ENCODE measurements around the gene CCR6. TPM values are rescaled to one million over a fixed set of nuclear protein-coding genes. Genes with fewer than 3 reads are reported as not detected.

The CCR6 gene
- total and polyA plus RNA-seq, 2 of the 8 experiments (the other 6 are each of a cell fraction or from before 2014, with no cell fraction given) = 0.06 TPM; not detected in 1

- Histone ChIP-seq H2AFZ (ENCODE audit: low read length) (no peak overlapping the region), H3K27ac (ENCODE audit: low read depth, low read length) (no peak overlapping the region), H3K9ac (replicated peaks in 1 of 4; ENCODE audit: extremely low read depth in 1 of 4, low read depth in 3 of 4, low read length in 3 of 4) (peak overlapping the region in 1 of 4 experiments; percentile 33; a peak in 1 of 7 replicates), H4K91ac (replicated peaks; ENCODE audit: insufficient read length, low read length) (peak overlapping the region; percentile 52), H3K23ac (ENCODE audit: insufficient read length) (no peak overlapping the region), H3K14ac (ENCODE audit: insufficient read length) (no peak overlapping the region), H3K36me3 (ENCODE audit: control insufficient read depth in 2 of 4, insufficient read depth in 4 of 4, low read length in 3 of 4) (no peaks in the 10 kb centered on the region), H3K4me2 (ENCODE audit: insufficient read depth in 1 of 2, low read depth in 2 of 2, low read length in 2 of 2) (no peak overlapping the region), H3K27me3 (replicated peaks in 1 of 4; ENCODE audit: control insufficient read depth in 3 of 4, extremely low read depth in 1 of 4, insufficient read depth in 3 of 4, low read length in 3 of 4) (no peaks in the 10 kb centered on the region), H2AK5ac (ENCODE audit: low read depth, low read length) (no peak overlapping the region), H3K18ac (ENCODE audit: extremely low read depth, low read length) (no peak overlapping the region), H3K4me3 (ENCODE audit: extremely low read depth in 1 of 4, insufficient read depth in 2 of 4, low read depth in 3 of 4, low read length in 4 of 4) (no peak overlapping the region), H3K4ac (replicated peaks; ENCODE audit: insufficient read length, low read depth, low read length) (no peak overlapping the region), H2BK5ac (ENCODE audit: low read depth, low read length) (0 out of 2 replicates have a peak overlapping the region, but pooled peaks have one; percentile 26), H2BK15ac (ENCODE audit: low read length) (0 out of 2 replicates have a peak overlapping the region, but pooled peaks have one; percentile 53), H3K56ac (replicated peaks; ENCODE audit: insufficient read length, low read depth, low read length) (no peak overlapping the region), H4K20me1 (replicated peaks in 1 of 2; ENCODE audit: control insufficient read depth in 1 of 2, insufficient read depth in 2 of 2, low read length in 2 of 2) (no peaks in the 10 kb centered on the region), H2BK12ac (ENCODE audit: low read depth, low read length) (no peak overlapping the region), H2BK120ac (replicated peaks; ENCODE audit: low read depth, low read length) (no peak overlapping the region), H3K4me1 (replicated peaks in 1 of 4; ENCODE audit: control insufficient read depth in 3 of 4, insufficient read depth in 4 of 4, low read length in 3 of 4) (peaks cover 0 to 7% (median 2%) of the 10 kb centered on the region in 4 experiments; a peak in 2 of 7 replicates), H3K79me1 (ENCODE audit: low read depth, low read length) (no peaks in the 10 kb centered on the region), H3K23me2 (ENCODE audit: low read depth, low read length) (no peaks in the 10 kb centered on the region), H4K5ac (ENCODE audit: insufficient read length, low read depth, low read length) (no peak overlapping the region), H3K79me2 (ENCODE audit: control insufficient read depth in 1 of 2, insufficient read depth in 2 of 2, low read length in 2 of 2) (no peaks in the 10 kb centered on the region), H3K9me3 (ENCODE audit: insufficient read depth in 2 of 2, low read depth in 1 of 2, low read length in 1 of 2) (no peaks in the 10 kb centered on the region), H2BK20ac (ENCODE audit: low read length) (0 out of 2 replicates have a peak overlapping the region, but pooled peaks have one; percentile 76), H4K8ac (ENCODE audit: extremely low read depth, insufficient read depth, low read length) (no peak overlapping the region; the same call in 1 of the 2 replicates)
- 100% methylated on average over 2 of the region's 2 CpGs; no CpG with 5 or more reads in 1 of the 2 experiments for WGBS, 2 experiments (ENCODE audit: extremely low coverage in 1 of 2, insufficient coverage in 1 of 2, insufficient read length in 1 of 2, insufficient replicate concordance in 2 of 2, low coverage in 1 of 2, low lambda C conversion rate in 2 of 2, missing lambda C conversion rate in 1 of 2)
- TF ChIP-seq SP1 (IDR thresholded peaks at IDR 0.05; ENCODE audit: low read depth, low read length) (no peak), CHD1 (IDR thresholded peaks at IDR 0.05; ENCODE audit: low read depth, low read length) (no peak), TAF7 (optimal IDR thresholded peaks at IDR 0.05; ENCODE audit: borderline replicate concordance, low read depth, low read length) (no peak), BRCA1 (IDR thresholded peaks at IDR 0.05; ENCODE audit: low read depth, low read length) (no peak), SP4 (IDR thresholded peaks at IDR 0.05; ENCODE audit: low read length) (no peak), TEAD4 (IDR thresholded peaks at IDR 0.05; ENCODE audit: low read depth, low read length) (no peak)
- ChIA-PET POLR2A (ENCODE audit: partially characterized antibody) (no interaction called here), CTCF (ENCODE audit: partially characterized antibody) (interaction anchor here (1.3 kb wide), 1 partner anchor 46 kb away, joined by 4 read pairs; no protein-coding TSS in a partner anchor)
- FAIRE-seq = no peak
- DNase-seq (ENCODE audit: low read depth in 1 of 2, low spot score in 2 of 2) = no peak
Measured at GRCh38 chr6:167095888-167096287, 27.0 kb upstream of the CCR6 start.

All from H1 (cell line).